ENCODE measurements around the gene CD226. TPM values are rescaled to one million over a fixed set of nuclear protein-coding genes. Genes with fewer than 3 reads are reported as not detected.

The CD226 gene
- total RNA-seq, 1 experiment from 2014 or later, result 1.2 TPM

DNA sequence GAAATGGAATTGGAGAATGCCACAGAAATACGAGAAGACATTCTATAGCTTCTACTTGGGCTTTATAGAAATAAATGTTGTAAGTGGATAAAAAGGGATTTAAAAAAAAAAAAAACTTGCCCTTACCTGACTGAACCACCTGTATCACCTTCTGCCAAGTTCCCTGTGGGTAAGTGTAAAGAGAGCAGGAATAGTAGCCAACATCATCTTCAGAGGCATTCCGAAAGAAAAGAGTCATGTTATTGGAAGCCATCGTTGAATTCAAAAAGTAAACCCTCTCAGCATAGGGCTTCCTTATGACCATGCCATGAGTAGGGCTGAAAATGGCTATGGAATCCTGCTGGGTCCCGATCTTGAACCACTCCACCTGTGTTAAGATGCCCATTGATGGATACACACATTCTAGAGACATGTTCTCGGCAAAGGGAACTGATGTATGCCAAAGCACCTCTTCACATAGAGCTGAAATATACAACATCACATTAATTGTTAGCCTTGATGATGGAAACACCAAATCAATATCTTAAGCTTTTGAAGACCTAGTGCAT is 991 bp downstream of the CD226 start:
- Histone ChIP-seq H3K9ac (ENCODE audit: low read length) (no peak overlapping the region), H3K4me3 (replicated peaks in 1 of 2; ENCODE audit: low read depth in 1 of 2, low read length in 2 of 2) (no peak overlapping the region), H3K27me3 (ENCODE audit: insufficient read depth, low read length) (no peaks in the 10 kb centered on the region), H3K9me2 (ENCODE audit: insufficient read depth) (no peaks in the 10 kb centered on the region), H3K79me2 (ENCODE audit: insufficient read depth, low read length) (no peaks in the 10 kb centered on the region), H3K4me2 (ENCODE audit: low read length) (no peak overlapping the region), H3K9me3 (ENCODE audit: control insufficient read depth in 1 of 2, insufficient read depth in 1 of 2, low read depth in 1 of 2, low read length in 2 of 2) (no peaks in the 10 kb centered on the region), H2AFZ (ENCODE audit: low read depth, low read length, poor library complexity, severe bottlenecking) (no peak overlapping the region), H3K27ac (ENCODE audit: low read depth, low read length) (no peak overlapping the region), H4K20me1 (ENCODE audit: insufficient read depth) (no peaks in the 10 kb centered on the region), H3K36me3 (ENCODE audit: control insufficient read depth in 1 of 2, insufficient read depth in 2 of 2, low read length in 2 of 2) (no peaks in the 10 kb centered on the region), H3K4me1 (ENCODE audit: control insufficient read depth in 1 of 2, insufficient read depth in 2 of 2, low read length in 2 of 2) (no peaks in the 10 kb centered on the region)
- intact Hi-C loops (cut with micrococcal nuclease), result no loop called here
- ATAC-seq, result no peak
- no TSS peak for BruUV-seq (replicated peaks)
- ChIA-PET POLR2A (no interaction called here), CTCF (no interaction called here), RAD21 (ENCODE audit: low non-redundant PET in 1 of 2, low total read pairs in 2 of 2, uncharacterized antibody in 2 of 2, unreplicated experiment in 2 of 2) (no interaction called here)
- DNase-seq (ENCODE audit: low read depth, low spot score), result no peak
- TF ChIP-seq ATF3 (IDR thresholded peaks at IDR 0.05), result no peak

DNA sequence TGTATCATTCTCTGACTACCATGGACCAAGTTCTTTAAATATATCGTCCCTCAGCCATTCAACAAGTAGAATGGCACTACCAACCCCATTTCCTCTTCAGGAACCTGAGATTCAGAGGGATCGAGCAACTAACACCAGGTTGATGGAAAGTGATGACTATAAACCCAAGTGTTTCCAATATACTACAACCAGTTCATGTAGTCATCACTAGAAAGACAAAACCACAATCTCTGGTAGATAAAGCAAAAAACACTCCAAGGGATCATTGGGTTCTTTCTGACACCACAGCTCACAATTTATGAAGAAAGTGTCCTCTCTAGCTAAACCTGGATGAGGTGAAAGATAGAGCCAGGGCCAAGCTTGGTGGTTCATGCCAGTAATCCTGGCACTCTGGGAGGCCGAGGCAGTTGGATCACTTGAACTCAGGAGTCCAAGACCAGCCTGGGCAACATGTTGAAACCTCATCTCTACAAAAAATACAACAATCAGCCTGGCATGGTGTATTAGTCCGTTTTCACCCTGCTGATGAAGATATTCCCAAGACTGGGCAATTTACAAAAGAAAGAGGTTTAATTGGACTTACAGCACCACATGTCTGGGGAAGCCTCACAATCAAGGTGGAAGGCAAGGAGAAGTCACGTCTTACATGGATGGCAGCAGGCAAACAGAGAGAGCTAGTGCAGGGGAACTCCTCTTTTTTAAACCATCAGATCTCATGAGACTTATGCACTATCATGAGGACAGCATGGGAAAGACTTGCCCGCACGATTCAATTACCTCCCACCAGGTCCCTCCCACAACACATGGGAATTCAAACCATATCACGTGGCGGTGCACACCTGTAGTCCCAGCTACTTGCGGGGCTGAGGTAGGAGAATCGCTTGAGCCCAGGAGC is 2.2 kb downstream of the CD226 start:
- no peaks in the 10 kb centered on the region for H3K9me3 ChIP-seq (ENCODE audit: control insufficient read depth in 1 of 2, insufficient read depth in 1 of 2, low read depth in 1 of 2, low read length in 2 of 2)
- ChIA-PET POLR2A (no interaction called here), CTCF (no interaction called here), RAD21 (ENCODE audit: low non-redundant PET in 1 of 2, low total read pairs in 2 of 2, uncharacterized antibody in 2 of 2, unreplicated experiment in 2 of 2) (no interaction called here)
- H3K9ac ChIP-seq (ENCODE audit: low read length), result no peak overlapping the region
- no peaks in the 10 kb centered on the region for H3K4me1 ChIP-seq (ENCODE audit: control insufficient read depth in 1 of 2, insufficient read depth in 2 of 2, low read length in 2 of 2)
- H3K27me3 ChIP-seq (ENCODE audit: insufficient read depth, low read length), result no peaks in the 10 kb centered on the region
- DNase-seq (ENCODE audit: low read depth, low spot score) (no peak), ATAC-seq (no peak)
- H3K4me2 ChIP-seq (ENCODE audit: low read length), result no peak overlapping the region
- no peak overlapping the region for H3K27ac ChIP-seq (ENCODE audit: low read depth, low read length)
- no peaks in the 10 kb centered on the region for H3K9me2 ChIP-seq (ENCODE audit: insufficient read depth)
- H3K36me3 ChIP-seq (ENCODE audit: control insufficient read depth in 1 of 2, insufficient read depth in 2 of 2, low read length in 2 of 2), result no peaks in the 10 kb centered on the region
- H3K4me3 ChIP-seq (replicated peaks in 1 of 2; ENCODE audit: low read depth in 1 of 2, low read length in 2 of 2), result no peak overlapping the region
- BruUV-seq (replicated peaks), result no TSS peak
- intact Hi-C loops (cut with micrococcal nuclease), result no loop called here
- no peak overlapping the region for H2AFZ ChIP-seq (ENCODE audit: low read depth, low read length, poor library complexity, severe bottlenecking)
- no peaks in the 10 kb centered on the region for H3K79me2 ChIP-seq (ENCODE audit: insufficient read depth, low read length)
- H4K20me1 ChIP-seq (ENCODE audit: insufficient read depth), result no peaks in the 10 kb centered on the region
- TF ChIP-seq POLR2AphosphoS5 (IDR thresholded peaks at IDR 0.05; ENCODE audit: low read depth, low read length) (no peak), EZH2 (IDR thresholded peaks at IDR 0.05) (no peak), CEBPB (IDR thresholded peaks at IDR 0.05; ENCODE audit: low read depth) (no peak), YY1 (IDR thresholded peaks at IDR 0.05; ENCODE audit: extremely low read depth, insufficient replicate concordance, low read depth, low read length) (no peak), EZH2phosphoT487 (IDR thresholded peaks at IDR 0.05; ENCODE audit: borderline replicate concordance) (no peak), SP1 (IDR thresholded peaks at IDR 0.05; ENCODE audit: low read depth) (no peak), RAD21 (IDR thresholded peaks at IDR 0.05; ENCODE audit: low read depth) (no peak), ATF3 (IDR thresholded peaks at IDR 0.05) (no peak), SIN3A (IDR thresholded peaks at IDR 0.05; ENCODE audit: low read depth) (no peak), ZNF274 (IDR thresholded peaks at IDR 0.05; ENCODE audit: low read depth, low read length) (no peak), POLR2A (IDR thresholded peaks at IDR 0.05; ENCODE audit: borderline replicate concordance, extremely low read depth, insufficient read depth, insufficient read length) (no peak)
- TF ChIP-seq, protein P1, sequence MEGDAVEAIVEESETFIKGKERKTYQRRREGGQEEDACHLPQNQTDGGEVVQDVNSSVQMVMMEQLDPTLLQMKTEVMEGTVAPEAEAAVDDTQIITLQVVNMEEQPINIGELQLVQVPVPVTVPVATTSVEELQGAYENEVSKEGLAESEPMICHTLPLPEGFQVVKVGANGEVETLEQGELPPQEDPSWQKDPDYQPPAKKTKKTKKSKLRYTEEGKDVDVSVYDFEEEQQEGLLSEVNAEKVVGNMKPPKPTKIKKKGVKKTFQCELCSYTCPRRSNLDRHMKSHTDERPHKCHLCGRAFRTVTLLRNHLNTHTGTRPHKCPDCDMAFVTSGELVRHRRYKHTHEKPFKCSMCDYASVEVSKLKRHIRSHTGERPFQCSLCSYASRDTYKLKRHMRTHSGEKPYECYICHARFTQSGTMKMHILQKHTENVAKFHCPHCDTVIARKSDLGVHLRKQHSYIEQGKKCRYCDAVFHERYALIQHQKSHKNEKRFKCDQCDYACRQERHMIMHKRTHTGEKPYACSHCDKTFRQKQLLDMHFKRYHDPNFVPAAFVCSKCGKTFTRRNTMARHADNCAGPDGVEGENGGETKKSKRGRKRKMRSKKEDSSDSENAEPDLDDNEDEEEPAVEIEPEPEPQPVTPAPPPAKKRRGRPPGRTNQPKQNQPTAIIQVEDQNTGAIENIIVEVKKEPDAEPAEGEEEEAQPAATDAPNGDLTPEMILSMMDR (IDR thresholded peaks at IDR 0.05 in 2 of 3, conservative IDR thresholded peaks at IDR 0.05 in 1 of 3; ENCODE audit: borderline replicate concordance in 1 of 3, insufficient read depth in 1 of 3, low read depth in 2 of 3, low read length in 2 of 3), result no peak
- TF ChIP-seq, protein P2, sequence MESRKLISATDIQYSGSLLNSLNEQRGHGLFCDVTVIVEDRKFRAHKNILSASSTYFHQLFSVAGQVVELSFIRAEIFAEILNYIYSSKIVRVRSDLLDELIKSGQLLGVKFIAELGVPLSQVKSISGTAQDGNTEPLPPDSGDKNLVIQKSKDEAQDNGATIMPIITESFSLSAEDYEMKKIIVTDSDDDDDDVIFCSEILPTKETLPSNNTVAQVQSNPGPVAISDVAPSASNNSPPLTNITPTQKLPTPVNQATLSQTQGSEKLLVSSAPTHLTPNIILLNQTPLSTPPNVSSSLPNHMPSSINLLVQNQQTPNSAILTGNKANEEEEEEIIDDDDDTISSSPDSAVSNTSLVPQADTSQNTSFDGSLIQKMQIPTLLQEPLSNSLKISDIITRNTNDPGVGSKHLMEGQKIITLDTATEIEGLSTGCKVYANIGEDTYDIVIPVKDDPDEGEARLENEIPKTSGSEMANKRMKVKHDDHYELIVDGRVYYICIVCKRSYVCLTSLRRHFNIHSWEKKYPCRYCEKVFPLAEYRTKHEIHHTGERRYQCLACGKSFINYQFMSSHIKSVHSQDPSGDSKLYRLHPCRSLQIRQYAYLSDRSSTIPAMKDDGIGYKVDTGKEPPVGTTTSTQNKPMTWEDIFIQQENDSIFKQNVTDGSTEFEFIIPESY (IDR thresholded peaks at IDR 0.05; ENCODE audit: extremely low read depth, insufficient replicate concordance, low read length), result no peak
- TF ChIP-seq, protein P3, sequence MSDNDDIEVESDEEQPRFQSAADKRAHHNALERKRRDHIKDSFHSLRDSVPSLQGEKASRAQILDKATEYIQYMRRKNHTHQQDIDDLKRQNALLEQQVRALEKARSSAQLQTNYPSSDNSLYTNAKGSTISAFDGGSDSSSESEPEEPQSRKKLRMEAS (IDR thresholded peaks at IDR 0.05), result no peak

Data from HCT116 (cell line).